Gastrocnemius medialis (tissue), 4 donors: ENCODE data around the gene ANKRD36.
"Not testable (repeated sequence)": the region's sequence is repeated elsewhere in the genome, so short reads cannot be mapped to it uniquely, and the experiment has no call there.

ENCODE experiments used
- POLR2A ChIP-seq, 2 donors: fragments of 450-650 bp; IDR thresholded peaks; one replicate each; pipeline ENCODE4 v1.6.1; 2017; ENCODE audit warnings: antibody characterized with exemption in 2 of 2, mild to moderate bottlenecking in 2 of 2, moderate library complexity in 2 of 2
- TF ChIP-seq, protein P1 (sequence below), 5 experiments: fragments of 450-650 bp in 3 of 5; fragments of 200-600 bp in 2 of 5; sonication (generic) in 2 of 5; IDR thresholded peaks in 4 of 5; conservative IDR thresholded peaks in 1 of 5; 1 replicate in 4 of 5; 2 replicates in 1 of 5; pipeline ENCODE4 v1.5.1; 2016 to 2019; ENCODE audit warnings: antibody characterized with exemption in 5 of 5, mild to moderate bottlenecking in 3 of 5, moderate library complexity in 3 of 5

DNA sequence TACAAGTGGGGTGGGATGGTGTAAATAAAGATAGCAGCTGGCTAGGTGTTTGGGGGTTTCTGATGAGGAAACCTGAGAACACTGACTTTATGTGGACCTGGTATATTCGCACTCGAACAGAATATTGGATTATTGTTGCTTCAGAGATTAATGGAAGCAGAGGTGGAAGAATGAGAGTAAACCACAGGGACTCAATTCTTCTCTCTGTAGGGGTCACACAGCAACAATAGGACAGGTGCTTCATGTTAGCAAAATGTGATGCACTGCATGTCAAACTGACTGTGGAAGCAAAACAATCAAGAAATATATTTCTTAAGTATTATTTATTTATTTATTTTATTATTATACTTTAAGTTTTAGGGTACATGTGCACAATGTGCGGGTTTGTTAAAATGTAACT, 53.6 kb downstream of the ANKRD36 start:
- TF ChIP-seq, protein P1, sequence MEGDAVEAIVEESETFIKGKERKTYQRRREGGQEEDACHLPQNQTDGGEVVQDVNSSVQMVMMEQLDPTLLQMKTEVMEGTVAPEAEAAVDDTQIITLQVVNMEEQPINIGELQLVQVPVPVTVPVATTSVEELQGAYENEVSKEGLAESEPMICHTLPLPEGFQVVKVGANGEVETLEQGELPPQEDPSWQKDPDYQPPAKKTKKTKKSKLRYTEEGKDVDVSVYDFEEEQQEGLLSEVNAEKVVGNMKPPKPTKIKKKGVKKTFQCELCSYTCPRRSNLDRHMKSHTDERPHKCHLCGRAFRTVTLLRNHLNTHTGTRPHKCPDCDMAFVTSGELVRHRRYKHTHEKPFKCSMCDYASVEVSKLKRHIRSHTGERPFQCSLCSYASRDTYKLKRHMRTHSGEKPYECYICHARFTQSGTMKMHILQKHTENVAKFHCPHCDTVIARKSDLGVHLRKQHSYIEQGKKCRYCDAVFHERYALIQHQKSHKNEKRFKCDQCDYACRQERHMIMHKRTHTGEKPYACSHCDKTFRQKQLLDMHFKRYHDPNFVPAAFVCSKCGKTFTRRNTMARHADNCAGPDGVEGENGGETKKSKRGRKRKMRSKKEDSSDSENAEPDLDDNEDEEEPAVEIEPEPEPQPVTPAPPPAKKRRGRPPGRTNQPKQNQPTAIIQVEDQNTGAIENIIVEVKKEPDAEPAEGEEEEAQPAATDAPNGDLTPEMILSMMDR (IDR thresholded peaks at IDR 0.05 in 4 of 5, conservative IDR thresholded peaks at IDR 0.05 in 1 of 5) = not testable (repeated sequence)
- not testable (repeated sequence) for TF ChIP-seq POLR2A (IDR thresholded peaks at IDR 0.05)
